Cardiac fibroblast (primary cell): ENCODE measurements around the gene PRRC1.

Source experiments
- DNase-seq, 2 donors: peaks; one replicate each; pipeline versions ENCODE4 v3.0.0 to v3.0.0-alpha.2; 2010; ENCODE audit warnings: low read depth in 2 of 2
- H3K4me3 ChIP-seq, 2 donors: replicated peaks in 1 of 2; 1 replicate in 1 of 2; 2 replicates in 1 of 2; pipeline ENCODE4 v1.5.1; 2011; ENCODE audit warnings: low read depth in 2 of 2, low read length in 2 of 2, mild to moderate bottlenecking in 2 of 2, moderate library complexity in 1 of 2
- TF ChIP-seq, protein P1 (sequence below): IDR thresholded peaks from one replicate; pipeline ENCODE4 v1.5.1; 2011; ENCODE audit warnings: low read depth, mild to moderate bottlenecking, low read length, inconsistent platforms

The PRRC1 gene

DNA sequence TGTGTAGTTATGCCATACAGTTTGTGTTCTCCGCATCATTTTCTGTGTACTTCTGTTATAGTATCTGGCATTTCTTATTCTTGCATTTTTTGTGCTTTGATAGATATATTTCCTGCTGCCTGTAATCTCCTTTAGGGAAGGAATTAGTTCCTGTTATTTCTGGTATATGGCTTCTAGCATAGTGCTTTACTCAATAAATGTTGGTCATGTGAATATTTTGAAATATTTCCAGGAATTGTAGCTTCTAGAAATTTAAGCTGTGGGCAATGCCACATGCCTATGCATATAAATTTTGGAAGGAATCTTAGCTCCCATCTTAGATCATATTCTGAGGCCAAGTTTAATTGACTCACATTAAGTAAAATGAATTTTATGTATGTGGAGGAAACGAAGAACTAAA lies 11.5 kb upstream of the PRRC1 start:
- no peak overlapping the region for H3K4me3 ChIP-seq
- DNase-seq = no peak
- TF ChIP-seq, protein P1, sequence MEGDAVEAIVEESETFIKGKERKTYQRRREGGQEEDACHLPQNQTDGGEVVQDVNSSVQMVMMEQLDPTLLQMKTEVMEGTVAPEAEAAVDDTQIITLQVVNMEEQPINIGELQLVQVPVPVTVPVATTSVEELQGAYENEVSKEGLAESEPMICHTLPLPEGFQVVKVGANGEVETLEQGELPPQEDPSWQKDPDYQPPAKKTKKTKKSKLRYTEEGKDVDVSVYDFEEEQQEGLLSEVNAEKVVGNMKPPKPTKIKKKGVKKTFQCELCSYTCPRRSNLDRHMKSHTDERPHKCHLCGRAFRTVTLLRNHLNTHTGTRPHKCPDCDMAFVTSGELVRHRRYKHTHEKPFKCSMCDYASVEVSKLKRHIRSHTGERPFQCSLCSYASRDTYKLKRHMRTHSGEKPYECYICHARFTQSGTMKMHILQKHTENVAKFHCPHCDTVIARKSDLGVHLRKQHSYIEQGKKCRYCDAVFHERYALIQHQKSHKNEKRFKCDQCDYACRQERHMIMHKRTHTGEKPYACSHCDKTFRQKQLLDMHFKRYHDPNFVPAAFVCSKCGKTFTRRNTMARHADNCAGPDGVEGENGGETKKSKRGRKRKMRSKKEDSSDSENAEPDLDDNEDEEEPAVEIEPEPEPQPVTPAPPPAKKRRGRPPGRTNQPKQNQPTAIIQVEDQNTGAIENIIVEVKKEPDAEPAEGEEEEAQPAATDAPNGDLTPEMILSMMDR = no peak

DNA sequence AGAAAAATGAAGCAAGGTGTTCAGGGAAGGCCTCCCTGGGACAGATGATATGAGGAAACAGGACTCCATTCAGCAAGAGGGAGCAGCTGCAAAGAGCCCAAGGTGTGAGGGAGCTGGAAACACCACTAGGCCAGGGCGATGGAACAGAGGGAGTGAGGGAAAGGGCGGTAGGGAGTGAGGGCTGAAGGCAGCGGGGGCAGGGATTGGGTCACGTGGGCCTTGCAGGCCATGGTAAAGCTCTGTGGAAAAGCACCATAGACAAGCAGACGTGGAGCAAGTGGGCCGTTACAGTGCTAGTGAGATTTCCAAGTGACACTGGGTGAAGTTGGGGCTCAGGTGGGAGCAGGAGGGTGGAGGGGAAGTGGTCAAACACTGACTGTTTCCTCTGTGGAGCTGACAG lies 10.8 kb upstream of the PRRC1 start:
- no peak overlapping the region for H3K4me3 ChIP-seq
- TF ChIP-seq, protein P1 = no peak

DNA sequence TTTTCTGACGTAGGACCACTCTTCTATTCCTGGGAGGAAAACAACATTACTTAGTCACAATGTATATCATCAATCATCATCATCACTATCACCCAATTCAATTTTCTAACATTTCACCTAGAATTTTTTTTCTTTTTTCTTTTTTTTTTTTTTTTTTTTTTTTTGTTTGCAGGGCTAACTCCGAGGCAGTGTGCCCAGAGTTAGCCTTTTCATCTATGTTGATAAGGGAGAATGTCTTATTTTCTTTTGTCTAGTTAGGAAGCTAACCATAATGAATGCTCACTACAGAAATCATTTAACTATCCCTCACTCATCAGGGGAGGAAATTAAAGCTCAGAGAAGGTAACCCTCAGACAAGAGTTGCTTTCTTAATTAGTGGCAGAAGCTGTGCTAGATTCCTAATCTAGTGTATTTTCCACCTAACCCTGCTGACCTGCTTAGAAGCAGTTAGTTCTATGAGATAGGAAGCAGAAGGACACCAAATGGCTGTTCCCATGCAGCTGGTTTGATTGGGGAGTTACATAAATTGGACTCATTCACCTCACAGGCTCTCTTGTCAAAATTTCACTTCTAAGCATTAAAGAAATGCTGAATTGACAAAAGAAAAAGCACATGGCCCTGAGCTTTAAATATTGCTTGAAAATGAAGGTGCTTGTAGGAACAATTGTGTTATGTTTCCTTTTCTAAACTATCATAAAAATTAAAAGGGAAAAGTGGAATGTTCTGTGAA lies 8.6 kb upstream of the PRRC1 start:
- no peak for DNase-seq
- no peak overlapping the region for H3K4me3 ChIP-seq
- TF ChIP-seq, protein P1 = no peak

More for the DNA sequence above, 10.8 kb upstream of the PRRC1 start:
- DNase-seq = no peak

GRCh38 chr5:127513408-127513970 lies 4.0 kb upstream of the PRRC1 start:
- H3K4me3 ChIP-seq = no peak overlapping the region
- TF ChIP-seq, protein P1 = no peak
- no peak for DNase-seq

- TF ChIP-seq, protein P1 = no peak
- DNase-seq = no peak
- no peak overlapping the region for H3K4me3 ChIP-seq
Observed at GRCh38 chr5:127514816-127515215, 2.6 kb upstream of the PRRC1 start.

DNA sequence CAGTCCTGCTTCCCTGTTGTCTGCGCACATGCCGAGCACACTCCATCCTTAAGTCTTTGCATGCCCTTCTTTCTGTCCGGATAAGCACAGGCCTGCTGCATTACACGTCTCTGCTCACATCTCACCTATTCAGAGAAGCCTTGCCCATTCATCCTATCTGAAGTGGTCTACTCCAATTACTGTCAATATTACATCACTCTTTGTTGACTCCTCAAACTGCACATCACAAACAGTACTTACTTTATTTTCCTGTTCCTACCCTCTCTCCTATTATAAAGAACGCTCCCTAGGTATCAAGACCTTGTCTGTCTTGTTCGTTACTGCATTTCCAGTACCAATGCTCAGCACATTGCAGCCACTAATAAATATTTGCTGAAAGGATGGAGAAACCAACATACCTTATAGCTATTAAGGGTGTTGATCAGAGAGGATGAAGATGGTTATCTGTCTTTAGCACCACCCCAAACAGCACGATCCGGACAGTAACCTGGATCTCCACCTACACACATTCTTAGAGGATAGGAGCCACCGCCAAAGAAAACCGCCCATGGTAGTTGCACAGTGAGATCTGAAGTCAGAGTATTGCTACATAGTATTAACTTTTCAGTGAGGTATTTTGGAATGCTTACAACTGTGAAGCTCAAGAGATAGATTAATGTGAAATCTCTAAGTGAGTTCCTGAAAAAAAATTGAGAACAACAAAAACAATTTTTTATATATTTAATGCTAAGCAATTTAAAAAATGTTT lies 1.6 kb upstream of the PRRC1 start:
- no peak overlapping the region for H3K4me3 ChIP-seq
- TF ChIP-seq, protein P1 = no peak
- DNase-seq = no peak
